Measurements from ENCODE around the gene FBXO22.

Gene FBXO22

DNA sequence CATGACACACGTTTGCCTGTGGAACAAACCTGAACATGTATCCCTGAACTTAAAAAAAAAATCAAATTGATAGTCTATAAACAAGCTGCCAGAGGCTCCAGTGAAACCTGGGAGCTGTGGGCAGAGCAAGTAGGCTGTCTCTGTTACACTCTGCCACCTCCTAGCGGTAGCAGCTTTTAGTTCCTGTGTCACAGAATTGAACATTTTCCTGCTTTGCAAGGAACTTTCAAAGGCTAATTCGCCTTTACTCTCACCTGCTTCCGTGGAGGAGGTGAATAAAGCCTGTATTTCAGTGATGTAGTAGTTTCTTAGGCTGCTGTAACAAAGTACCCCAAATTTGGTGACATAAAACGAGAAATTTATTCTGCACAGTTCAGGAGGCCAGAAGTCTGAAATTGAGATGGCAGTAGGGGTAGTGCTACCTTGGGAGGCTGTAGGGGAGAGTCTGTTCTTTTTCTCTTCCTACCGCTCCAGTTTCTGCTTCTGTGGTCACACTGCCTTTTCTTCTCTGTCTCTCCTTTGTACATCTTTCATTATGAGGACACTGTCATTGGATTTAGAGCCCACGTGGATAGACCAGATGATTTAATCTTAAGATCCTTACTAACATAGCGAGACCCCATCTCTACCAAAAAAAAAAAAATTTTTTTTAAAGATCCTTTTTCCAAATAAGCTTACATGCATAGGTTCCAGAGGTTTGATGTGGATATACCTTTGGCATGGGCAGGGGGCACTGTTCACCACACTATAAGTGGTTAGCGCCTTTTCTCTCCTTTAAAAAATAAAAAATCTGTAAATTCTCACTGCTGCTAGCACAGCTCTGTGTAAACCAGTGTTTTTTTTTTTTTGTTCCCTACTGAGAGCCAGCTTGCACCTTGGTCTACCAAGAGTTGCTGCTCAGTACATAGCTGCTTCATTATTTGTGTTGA, 25.3 kb downstream of the FBXO22 start:
- Histone ChIP-seq H3K27me3 (ENCODE audit: control insufficient read depth in 5 of 5, insufficient read depth in 4 of 5, low read length in 5 of 5) (no peaks in the 10 kb centered on the region), H3K9ac (ENCODE audit: low read length in 5 of 5) (no peak overlapping the region), H3K27ac (ENCODE audit: low read depth, low read length) (no peak overlapping the region), H3K9me3 (ENCODE audit: control insufficient read depth in 5 of 5, low read length in 5 of 5) (no peaks in the 10 kb centered on the region), H3K4me1 (ENCODE audit: control insufficient read depth in 5 of 5, insufficient read depth in 5 of 5, low read length in 5 of 5) (peaks cover 0 to 3% (median 0%) of the 10 kb centered on the region in 5 donors), H3K36me3 (ENCODE audit: control insufficient read depth in 5 of 5, insufficient read depth in 5 of 5, low read length in 5 of 5) (peaks cover 23 to 33% (median 30%) of the 10 kb centered on the region in 5 donors), H3K4me3 (ENCODE audit: low read depth in 1 of 5, low read length in 5 of 5) (no peak overlapping the region)

DNA sequence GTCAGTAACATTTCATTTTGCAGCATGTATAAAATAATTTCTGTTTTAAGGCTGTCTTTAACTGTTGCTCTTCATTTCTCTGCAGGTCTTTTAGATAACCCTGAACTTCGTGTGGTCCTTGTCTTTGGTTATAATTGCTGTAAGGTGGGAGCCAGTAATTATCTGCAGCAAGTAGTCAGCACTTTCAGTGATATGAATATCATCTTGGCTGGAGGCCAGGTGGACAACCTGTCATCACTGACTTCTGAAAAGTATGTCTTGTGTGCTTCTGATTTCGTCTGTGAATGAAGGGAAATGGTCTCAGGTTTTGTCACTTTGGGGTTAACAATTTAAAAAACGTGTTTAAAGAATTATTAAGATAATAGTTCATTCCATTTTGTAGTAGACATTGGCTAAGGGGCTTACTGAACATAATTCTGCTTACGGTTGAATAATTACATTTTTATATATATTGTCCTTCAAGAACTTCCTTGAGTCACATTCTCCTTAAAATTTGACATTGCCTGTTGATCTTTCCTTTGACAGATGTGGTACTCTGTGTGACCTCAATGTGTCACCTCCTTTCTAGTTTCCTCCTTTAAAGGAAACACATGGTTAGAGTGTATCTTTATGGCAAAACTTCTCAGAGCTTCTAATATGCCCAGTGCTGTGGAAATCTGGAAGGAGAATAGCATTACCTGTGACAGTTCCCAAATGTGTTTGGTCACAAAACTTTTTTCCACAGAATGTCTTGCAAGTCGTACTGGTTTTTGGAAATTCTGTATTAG, 26.3 kb downstream of the FBXO22 start:
- Histone ChIP-seq H3K4me3 (ENCODE audit: low read depth in 1 of 5, low read length in 5 of 5) (no peak overlapping the region), H3K27me3 (ENCODE audit: control insufficient read depth in 5 of 5, insufficient read depth in 4 of 5, low read length in 5 of 5) (no peaks in the 10 kb centered on the region), H3K4me1 (ENCODE audit: control insufficient read depth in 5 of 5, insufficient read depth in 5 of 5, low read length in 5 of 5) (peaks cover 0 to 3% (median 0%) of the 10 kb centered on the region in 5 donors), H3K9me3 (ENCODE audit: control insufficient read depth in 5 of 5, low read length in 5 of 5) (no peaks in the 10 kb centered on the region), H3K27ac (ENCODE audit: low read depth, low read length) (no peak overlapping the region), H3K9ac (ENCODE audit: low read length in 5 of 5) (peak overlapping the region in 1 of 5 donors; percentile 20), H3K36me3 (ENCODE audit: control insufficient read depth in 5 of 5, insufficient read depth in 5 of 5, low read length in 5 of 5) (peaks cover 28 to 37% (median 34%) of the 10 kb centered on the region in 5 donors)

DNA sequence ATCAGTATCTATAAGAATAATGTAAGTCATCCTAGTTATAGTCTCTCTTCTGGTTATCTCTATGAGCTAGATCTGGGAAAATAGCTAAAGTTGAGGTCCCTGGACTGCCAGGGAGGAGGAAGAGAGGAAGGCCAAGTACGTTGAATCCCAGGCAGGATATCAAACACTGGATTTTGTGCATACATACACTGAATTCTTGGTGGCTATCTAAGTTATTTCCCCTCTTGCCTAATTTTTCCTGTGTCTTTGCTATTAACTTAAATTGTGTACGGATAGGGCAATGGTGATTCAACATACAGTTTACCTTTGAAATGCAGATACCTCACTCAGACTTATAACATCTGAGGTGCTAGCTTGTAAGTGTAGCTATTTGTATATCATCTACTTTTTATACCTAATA, 27.2 kb downstream of the FBXO22 start:
- no peak overlapping the region for H3K4me3 ChIP-seq (ENCODE audit: low read depth in 1 of 5, low read length in 5 of 5)
- H3K4me1 ChIP-seq (ENCODE audit: control insufficient read depth in 5 of 5, insufficient read depth in 5 of 5, low read length in 5 of 5): no peaks in the 10 kb centered on the region
- H3K27ac ChIP-seq (ENCODE audit: low read depth, low read length): no peak overlapping the region
- no peaks in the 10 kb centered on the region for H3K27me3 ChIP-seq (ENCODE audit: control insufficient read depth in 5 of 5, insufficient read depth in 4 of 5, low read length in 5 of 5)
- H3K36me3 ChIP-seq (ENCODE audit: control insufficient read depth in 5 of 5, insufficient read depth in 5 of 5, low read length in 5 of 5): peaks cover 30 to 42% (median 36%) of the 10 kb centered on the region in 5 donors
- H3K9ac ChIP-seq (ENCODE audit: low read length in 5 of 5): peak overlapping the region in 1 of 5 donors; percentile 20
- H3K9me3 ChIP-seq (ENCODE audit: control insufficient read depth in 5 of 5, low read length in 5 of 5): no peaks in the 10 kb centered on the region

DNA sequence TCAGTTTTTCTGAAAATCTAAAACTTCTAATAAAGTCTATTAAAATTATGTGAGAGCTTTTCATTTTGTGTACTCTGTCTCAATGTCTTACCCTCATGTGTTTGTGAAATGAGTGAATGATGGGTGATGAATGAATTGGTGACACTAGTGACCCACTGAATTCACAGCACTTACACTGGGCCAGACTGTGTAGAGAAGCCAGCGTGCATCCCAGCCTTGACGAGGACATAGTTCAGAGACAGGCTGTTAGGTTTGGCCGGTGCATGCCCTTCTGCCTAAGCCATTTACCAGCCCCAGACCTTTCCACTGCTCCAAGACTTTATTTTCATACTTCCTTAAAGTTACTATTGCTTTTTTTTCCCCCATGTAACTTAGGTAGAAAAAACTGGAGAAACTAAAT, 38.8 kb downstream of the FBXO22 start:
- no peak overlapping the region for H3K27ac ChIP-seq (ENCODE audit: low read depth, low read length)
- H3K9me3 ChIP-seq (ENCODE audit: control insufficient read depth in 5 of 5, low read length in 5 of 5): no peaks in the 10 kb centered on the region
- peaks cover 0 to 8% (median 0%) of the 10 kb centered on the region in 5 donors for H3K36me3 ChIP-seq (ENCODE audit: control insufficient read depth in 5 of 5, insufficient read depth in 5 of 5, low read length in 5 of 5)
- H3K4me1 ChIP-seq (ENCODE audit: control insufficient read depth in 5 of 5, insufficient read depth in 5 of 5, low read length in 5 of 5): no peaks in the 10 kb centered on the region
- peaks cover 0 to 8% (median 2%) of the 10 kb centered on the region in 5 donors for H3K27me3 ChIP-seq (ENCODE audit: control insufficient read depth in 5 of 5, insufficient read depth in 4 of 5, low read length in 5 of 5)
- no peak overlapping the region for H3K4me3 ChIP-seq (ENCODE audit: low read depth in 1 of 5, low read length in 5 of 5)
- no peak overlapping the region for H3K9ac ChIP-seq (ENCODE audit: low read length in 5 of 5)

DNA sequence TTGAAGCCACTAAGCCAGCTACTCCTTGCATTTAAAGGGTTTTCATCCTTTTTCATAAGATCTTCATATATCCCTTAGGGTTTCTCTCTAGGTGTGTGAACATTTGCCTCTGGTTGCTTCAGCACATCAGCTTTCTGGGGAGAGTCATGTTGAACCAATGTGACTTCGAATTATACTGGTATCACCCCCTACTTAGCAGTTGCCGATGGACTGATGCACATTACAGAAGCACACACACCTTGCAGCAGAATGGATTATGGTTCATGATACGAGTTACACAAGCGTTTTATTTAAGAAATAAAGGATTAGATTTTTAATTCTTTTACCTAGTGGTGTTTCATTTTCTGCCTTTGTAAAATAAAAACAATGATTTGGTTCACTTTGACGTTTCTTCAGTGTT, 39.6 kb downstream of the FBXO22 start:
- Histone ChIP-seq H3K9ac (ENCODE audit: low read length in 5 of 5) (no peak overlapping the region), H3K36me3 (ENCODE audit: control insufficient read depth in 5 of 5, insufficient read depth in 5 of 5, low read length in 5 of 5) (peaks cover 0 to 6% (median 0%) of the 10 kb centered on the region in 5 donors), H3K27ac (ENCODE audit: low read depth, low read length) (no peak overlapping the region), H3K4me1 (ENCODE audit: control insufficient read depth in 5 of 5, insufficient read depth in 5 of 5, low read length in 5 of 5) (no peaks in the 10 kb centered on the region), H3K9me3 (ENCODE audit: control insufficient read depth in 5 of 5, low read length in 5 of 5) (no peaks in the 10 kb centered on the region), H3K27me3 (ENCODE audit: control insufficient read depth in 5 of 5, insufficient read depth in 4 of 5, low read length in 5 of 5) (peaks cover 0 to 8% (median 2%) of the 10 kb centered on the region in 5 donors), H3K4me3 (ENCODE audit: low read depth in 1 of 5, low read length in 5 of 5) (no peak overlapping the region)

DNA sequence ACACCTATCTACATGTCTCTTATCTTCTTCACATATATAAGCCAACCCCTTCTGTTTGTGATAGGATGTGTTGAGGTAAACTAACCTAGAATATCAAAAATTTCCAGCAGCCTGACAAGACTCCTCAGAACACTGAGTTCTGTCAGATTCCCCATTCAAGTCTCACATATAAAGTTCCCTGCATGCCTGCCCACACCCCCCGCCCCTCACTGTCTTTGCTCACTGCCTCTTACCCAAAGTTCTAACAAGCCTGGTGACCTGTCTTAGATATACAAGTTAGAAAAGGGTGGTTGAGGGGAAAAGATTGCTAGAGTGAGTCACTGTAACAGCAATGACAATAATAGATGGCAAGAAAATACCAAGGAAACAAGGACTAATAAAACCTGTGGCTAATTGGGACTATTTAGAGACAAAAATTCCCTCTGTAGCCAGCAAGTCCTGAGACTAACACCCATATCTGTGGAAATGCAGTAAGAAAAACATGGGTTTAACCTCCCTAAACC, 40.1 kb downstream of the FBXO22 start:
- Histone ChIP-seq H3K27me3 (ENCODE audit: control insufficient read depth in 5 of 5, insufficient read depth in 4 of 5, low read length in 5 of 5) (peaks cover 0 to 8% (median 5%) of the 10 kb centered on the region in 5 donors), H3K27ac (ENCODE audit: low read depth, low read length) (no peak overlapping the region), H3K36me3 (ENCODE audit: control insufficient read depth in 5 of 5, insufficient read depth in 5 of 5, low read length in 5 of 5) (peaks cover 0 to 2% (median 0%) of the 10 kb centered on the region in 5 donors), H3K4me3 (ENCODE audit: low read depth in 1 of 5, low read length in 5 of 5) (no peak overlapping the region), H3K9ac (ENCODE audit: low read length in 5 of 5) (no peak overlapping the region), H3K9me3 (ENCODE audit: control insufficient read depth in 5 of 5, low read length in 5 of 5) (no peaks in the 10 kb centered on the region), H3K4me1 (ENCODE audit: control insufficient read depth in 5 of 5, insufficient read depth in 5 of 5, low read length in 5 of 5) (no peaks in the 10 kb centered on the region)

DNA sequence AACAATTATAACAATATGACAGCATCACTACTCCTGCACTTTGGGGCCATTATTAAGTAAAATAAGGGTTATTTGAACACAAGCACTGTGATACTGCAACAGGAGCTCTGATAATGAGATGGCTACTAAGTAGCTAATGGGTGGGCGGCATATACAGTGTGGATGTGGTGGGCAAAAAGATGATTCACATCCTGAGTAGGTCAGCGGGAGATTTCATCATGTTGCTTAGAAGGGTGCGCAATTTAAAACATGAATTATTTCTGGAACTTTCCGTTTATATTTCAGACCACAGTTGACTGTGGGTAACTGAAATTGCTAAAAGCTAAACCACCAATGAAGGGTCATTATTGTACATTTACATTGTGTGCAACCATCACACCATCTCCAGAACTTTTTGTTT, 42.3 kb downstream of the FBXO22 start:
- Histone ChIP-seq H3K27ac (ENCODE audit: low read depth, low read length) (no peak overlapping the region), H3K4me3 (ENCODE audit: low read depth in 1 of 5, low read length in 5 of 5) (no peak overlapping the region), H3K9ac (ENCODE audit: low read length in 5 of 5) (no peak overlapping the region), H3K4me1 (ENCODE audit: control insufficient read depth in 5 of 5, insufficient read depth in 5 of 5, low read length in 5 of 5) (no peaks in the 10 kb centered on the region), H3K36me3 (ENCODE audit: control insufficient read depth in 5 of 5, insufficient read depth in 5 of 5, low read length in 5 of 5) (no peaks in the 10 kb centered on the region), H3K27me3 (ENCODE audit: control insufficient read depth in 5 of 5, insufficient read depth in 4 of 5, low read length in 5 of 5) (peaks cover 0 to 12% (median 5%) of the 10 kb centered on the region in 5 donors), H3K9me3 (ENCODE audit: control insufficient read depth in 5 of 5, low read length in 5 of 5) (no peaks in the 10 kb centered on the region)

DNA sequence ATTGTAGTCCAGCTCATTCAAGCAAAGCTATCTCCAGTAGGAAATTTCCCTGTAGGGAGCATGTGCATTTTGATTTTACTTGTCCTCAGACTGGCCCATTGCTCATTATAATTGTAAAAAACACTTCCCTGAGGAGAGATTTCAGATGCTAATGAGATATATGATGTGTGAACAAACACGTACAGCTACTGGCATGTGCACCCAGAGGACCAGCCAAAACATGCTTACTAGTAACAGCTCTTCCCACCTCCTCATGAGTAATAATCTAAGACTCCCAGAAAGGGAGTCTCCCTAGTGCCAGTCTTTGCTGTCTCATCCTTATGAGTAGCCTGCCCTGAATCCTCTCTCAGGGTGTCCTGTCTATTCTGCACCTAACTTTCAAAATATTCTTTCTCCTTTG, 43.4 kb downstream of the FBXO22 start:
- H3K9ac ChIP-seq (ENCODE audit: low read length in 5 of 5): no peak overlapping the region
- no peak overlapping the region for H3K4me3 ChIP-seq (ENCODE audit: low read depth in 1 of 5, low read length in 5 of 5)
- H3K36me3 ChIP-seq (ENCODE audit: control insufficient read depth in 5 of 5, insufficient read depth in 5 of 5, low read length in 5 of 5): no peaks in the 10 kb centered on the region
- H3K27ac ChIP-seq (ENCODE audit: low read depth, low read length): no peak overlapping the region
- H3K9me3 ChIP-seq (ENCODE audit: control insufficient read depth in 5 of 5, low read length in 5 of 5): no peaks in the 10 kb centered on the region
- peaks cover 0 to 12% (median 5%) of the 10 kb centered on the region in 5 donors for H3K27me3 ChIP-seq (ENCODE audit: control insufficient read depth in 5 of 5, insufficient read depth in 4 of 5, low read length in 5 of 5)
- no peaks in the 10 kb centered on the region for H3K4me1 ChIP-seq (ENCODE audit: control insufficient read depth in 5 of 5, insufficient read depth in 5 of 5, low read length in 5 of 5)

DNA sequence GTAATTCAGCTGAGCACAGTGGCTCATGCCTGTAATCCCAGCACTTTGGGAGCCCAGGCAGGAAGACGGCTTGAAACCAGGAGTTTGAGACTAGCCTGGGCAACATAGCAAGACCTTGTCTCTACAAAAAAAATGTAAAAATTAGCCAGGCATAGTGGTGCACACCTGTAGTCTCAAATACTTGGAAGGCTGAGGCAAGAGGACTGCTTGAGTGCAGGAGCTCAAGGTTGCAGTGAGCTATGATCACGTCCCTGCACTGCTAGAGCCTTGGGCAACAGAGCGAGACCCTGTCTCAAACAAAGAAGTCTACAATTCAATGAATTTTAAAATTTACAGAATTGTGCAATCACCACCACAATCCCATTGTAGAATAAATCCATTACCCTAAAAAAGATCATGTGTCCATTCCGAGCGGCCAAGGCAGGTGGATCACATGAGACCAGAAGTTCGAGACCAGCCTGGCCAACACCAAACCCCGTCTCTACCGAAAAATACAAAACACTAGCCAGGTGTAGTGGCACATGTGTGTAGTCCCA, 45.2 kb downstream of the FBXO22 start:
- Histone ChIP-seq H3K4me3 (ENCODE audit: low read depth in 1 of 5, low read length in 5 of 5) (no peak overlapping the region), H3K9me3 (ENCODE audit: control insufficient read depth in 5 of 5, low read length in 5 of 5) (no peaks in the 10 kb centered on the region), H3K9ac (ENCODE audit: low read length in 5 of 5) (no peak overlapping the region), H3K27me3 (ENCODE audit: control insufficient read depth in 5 of 5, insufficient read depth in 4 of 5, low read length in 5 of 5) (peaks cover 0 to 12% (median 5%) of the 10 kb centered on the region in 5 donors), H3K4me1 (ENCODE audit: control insufficient read depth in 5 of 5, insufficient read depth in 5 of 5, low read length in 5 of 5) (no peaks in the 10 kb centered on the region), H3K27ac (ENCODE audit: low read depth, low read length) (no peak overlapping the region), H3K36me3 (ENCODE audit: control insufficient read depth in 5 of 5, insufficient read depth in 5 of 5, low read length in 5 of 5) (no peaks in the 10 kb centered on the region)
